ENCODE results near the gene CRISP3.

GRCh38 chr6:49764571-49765236 lies 20.5 kb upstream of the CRISP3 start:
- TF ChIP-seq CTCF (IDR thresholded peaks at IDR 0.05; ENCODE audit: control extremely low read depth in 1 of 3, insufficient read depth in 1 of 3, low read depth in 1 of 3, low read length in 3 of 3), result no peak
- TF ChIP-seq CBX8 (IDR thresholded peaks at IDR 0.05; ENCODE audit: borderline replicate concordance, low read depth, low read length), result no peak
- TF ChIP-seq SIRT6 (IDR thresholded peaks at IDR 0.05; ENCODE audit: low read length), result no peak
- TF ChIP-seq JUN (IDR thresholded peaks at IDR 0.05; ENCODE audit: low read depth, low read length), result no peak
- TF ChIP-seq CBX5 (IDR thresholded peaks at IDR 0.05; ENCODE audit: low read depth, low read length), result no peak
- TF ChIP-seq EZH2 (IDR thresholded peaks at IDR 0.05; ENCODE audit: low read depth, low read length, severe bottlenecking), result no peak
- no peak for TF ChIP-seq POLR2A (IDR thresholded peaks at IDR 0.05; ENCODE audit: control extremely low read depth in 1 of 2, low read depth in 2 of 2, low read length in 2 of 2)
- no peak for TF ChIP-seq TAF1 (IDR thresholded peaks at IDR 0.05; ENCODE audit: low read depth, low read length)
- TF ChIP-seq TCF12 (IDR thresholded peaks at IDR 0.05; ENCODE audit: low read depth, low read length), result no peak
- no peak for TF ChIP-seq RFX5 (IDR thresholded peaks at IDR 0.05; ENCODE audit: borderline replicate concordance, low read depth, low read length)
- no peak for TF ChIP-seq ZNF274 (IDR thresholded peaks at IDR 0.05; ENCODE audit: borderline replicate concordance, extremely low read depth, low read length)
- TF ChIP-seq HDAC2 (IDR thresholded peaks at IDR 0.05; ENCODE audit: borderline replicate concordance in 1 of 2, low read depth in 2 of 2, low read length in 2 of 2), result no peak
- TF ChIP-seq, protein P1, sequence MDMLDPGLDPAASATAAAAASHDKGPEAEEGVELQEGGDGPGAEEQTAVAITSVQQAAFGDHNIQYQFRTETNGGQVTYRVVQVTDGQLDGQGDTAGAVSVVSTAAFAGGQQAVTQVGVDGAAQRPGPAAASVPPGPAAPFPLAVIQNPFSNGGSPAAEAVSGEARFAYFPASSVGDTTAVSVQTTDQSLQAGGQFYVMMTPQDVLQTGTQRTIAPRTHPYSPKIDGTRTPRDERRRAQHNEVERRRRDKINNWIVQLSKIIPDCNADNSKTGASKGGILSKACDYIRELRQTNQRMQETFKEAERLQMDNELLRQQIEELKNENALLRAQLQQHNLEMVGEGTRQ (IDR thresholded peaks at IDR 0.05; ENCODE audit: low read length), result no peak

Data from H1 (cell line).